Stimulated activated CD4-positive, alpha-beta T cell treated with anti-CD3 and anti-CD28 coated beads, Interleukin-12 subunit alpha, Interleukin-12 subunit beta, amount 100 ng/mL, for 4 hours (primary cell): ENCODE data around the gene KHSRP.
A peak's percentile ranks its signal among the peaks of the same experiment; 100 is the strongest.
"Not testable (repeated sequence)": the region's sequence is repeated elsewhere in the genome, so short reads cannot be mapped to it uniquely, and the experiment has no call there.

Experiments used
- DNase-seq: peaks from one replicate; pipeline ENCODE4 v3.0.0-alpha.2; 2020

Gene KHSRP

DNA sequence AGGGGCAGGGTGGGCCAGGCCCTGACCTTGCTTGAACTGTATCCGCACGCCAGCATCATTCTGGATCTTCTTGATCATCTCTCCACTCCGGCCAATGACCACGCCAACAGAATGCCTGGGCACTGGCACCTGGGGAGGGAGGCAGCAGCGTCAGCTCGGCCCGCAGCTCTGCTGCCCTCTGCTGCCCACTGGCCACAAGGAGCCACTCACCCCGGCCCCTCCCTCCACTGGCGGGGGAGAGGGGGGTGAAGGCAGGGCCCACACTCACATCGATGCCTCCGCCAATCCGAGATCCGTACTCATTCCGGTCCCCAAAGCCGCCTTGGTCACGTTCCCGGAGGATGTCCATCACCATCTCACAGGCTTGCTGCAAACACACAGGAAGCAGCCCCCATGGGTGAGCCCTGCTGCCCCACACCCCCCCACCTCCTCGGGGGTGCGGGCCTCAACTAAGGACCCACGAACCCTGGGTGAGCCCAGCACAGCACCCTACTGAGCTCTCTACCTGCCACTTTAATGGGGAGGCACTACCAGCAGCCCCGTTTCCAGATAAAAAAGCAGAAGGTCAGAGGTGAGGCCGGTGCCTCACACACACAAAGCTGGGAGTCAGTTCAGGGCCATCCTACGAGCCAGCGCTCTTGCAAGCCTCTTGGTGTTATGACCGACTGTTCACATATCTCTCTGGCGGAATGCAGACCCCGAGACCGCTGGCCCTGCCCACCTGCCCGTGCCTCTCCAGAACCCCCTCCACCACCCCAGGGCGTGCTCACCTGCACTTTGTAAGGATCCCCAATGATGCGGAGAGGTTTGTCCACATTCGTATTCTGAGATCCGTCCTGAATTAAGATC lies 6.7 kb downstream of the KHSRP start:
- no peak for DNase-seq

- no peak for DNase-seq
Measured at GRCh38 chr19:6416658-6417405, 7.8 kb downstream of the KHSRP start.

DNA sequence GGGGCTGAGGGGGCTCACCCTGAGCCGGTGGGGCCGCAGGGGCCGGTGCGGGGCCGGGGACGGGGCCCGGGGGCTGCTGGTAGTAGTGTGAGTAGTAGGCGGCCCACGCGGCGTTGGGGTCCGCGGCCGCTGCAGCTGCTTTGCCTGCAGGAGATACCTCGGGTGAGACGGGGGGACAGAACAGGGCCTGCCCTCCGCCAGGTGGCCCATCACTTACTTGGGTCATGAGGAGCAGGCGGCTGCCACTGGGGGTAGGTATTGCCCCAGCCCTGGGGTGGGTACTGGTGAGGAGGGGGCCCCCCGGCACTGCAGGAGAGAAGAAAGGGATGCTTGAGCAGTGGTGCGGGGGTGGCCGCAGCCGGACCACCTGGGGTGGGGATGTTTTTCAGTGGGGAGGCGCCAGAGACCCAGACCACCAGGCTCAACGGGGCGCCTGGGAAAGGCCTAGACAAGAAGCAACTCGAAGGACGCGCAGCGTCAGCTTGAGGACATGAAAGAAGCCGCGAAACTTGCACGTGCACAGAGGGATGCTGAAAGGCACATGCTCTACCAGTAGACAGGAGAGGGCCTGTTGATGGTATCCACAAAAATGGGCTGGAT lies 8.9 kb downstream of the KHSRP start:
- no peak for DNase-seq

GRCh38 chr19:6414793-6415590 lies 9.6 kb downstream of the KHSRP start:
- no peak for DNase-seq

DNA sequence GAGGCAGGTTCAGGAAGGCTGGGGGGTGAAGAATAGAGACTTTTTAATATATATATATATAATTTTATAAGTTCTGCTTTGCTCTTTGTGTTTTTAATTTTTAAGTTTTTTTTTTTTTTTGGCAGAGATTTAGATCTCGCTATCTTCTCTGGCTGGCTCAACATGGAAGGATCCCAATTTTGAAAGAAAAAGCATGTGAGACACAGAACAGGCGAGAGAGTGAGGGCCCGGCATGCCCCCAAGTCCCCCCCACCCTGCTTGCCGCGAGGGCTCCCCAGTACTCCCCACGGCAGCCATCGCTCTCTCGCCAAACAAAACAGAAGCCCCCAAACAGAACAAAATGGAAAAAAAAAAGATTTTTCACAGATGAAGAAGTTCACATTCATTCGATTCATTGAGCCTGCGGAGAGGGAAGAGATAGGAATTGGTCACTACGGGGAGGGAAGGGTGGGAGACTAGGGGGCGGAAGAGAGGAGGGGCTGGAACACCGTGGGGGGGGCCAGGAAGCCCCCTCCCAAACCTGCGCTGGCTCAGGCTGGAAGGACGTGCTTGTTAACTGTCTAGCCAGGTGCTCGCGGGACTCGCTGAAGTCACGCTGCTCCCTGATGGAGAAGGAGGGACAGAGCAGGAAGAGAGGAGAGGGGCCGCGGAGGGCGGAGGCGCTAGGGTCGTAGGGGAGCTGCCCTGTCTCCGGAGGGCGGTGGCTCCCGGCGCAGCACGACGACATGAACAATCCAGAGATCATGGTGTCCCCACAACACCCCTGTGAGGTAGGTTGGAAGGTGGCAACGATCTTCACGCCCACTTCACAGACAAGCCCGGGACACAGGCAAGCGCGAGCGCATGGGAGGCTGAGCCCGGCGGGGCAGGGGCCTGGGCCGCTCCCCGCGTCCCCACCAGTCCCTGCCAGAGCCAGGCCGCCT lies 10.6 kb downstream of the KHSRP start:
- DNase-seq: no peak

- no peak for DNase-seq
Measured at GRCh38 chr19:6413291-6413690, 11.3 kb downstream of the KHSRP start.

GRCh38 chr19:6412447-6413091 lies 12.0 kb downstream of the KHSRP start:
- DNase-seq: peak; percentile 51

- DNase-seq: no peak
Measured at GRCh38 chr19:6412061-6412446, 12.6 kb downstream of the KHSRP start.

DNA sequence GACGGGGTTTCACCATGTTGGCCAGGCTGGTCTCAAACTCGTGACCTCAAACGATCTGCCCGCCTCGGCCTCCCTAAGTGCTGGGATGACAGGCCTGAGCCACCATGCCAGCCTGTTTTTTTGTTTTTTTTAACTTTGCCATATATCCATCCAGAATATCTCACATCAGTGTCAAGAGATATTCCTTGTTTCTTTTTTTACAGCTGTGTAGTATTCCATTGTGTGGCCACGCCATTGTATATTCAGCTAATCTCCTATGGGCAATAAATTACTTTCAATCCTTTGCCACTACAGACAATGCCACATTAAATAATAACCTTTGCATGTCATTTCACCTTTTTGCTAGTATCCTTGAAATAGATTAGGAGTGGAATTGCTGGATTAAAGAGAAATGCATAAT lies 15.3 kb downstream of the KHSRP start:
- DNase-seq: no peak

- DNase-seq: no peak
Measured at GRCh38 chr19:6406401-6406800, 18.2 kb downstream of the KHSRP start.

- no peak for DNase-seq
Measured at GRCh38 chr19:6402837-6403608, 21.6 kb downstream of the KHSRP start.

GRCh38 chr19:6402058-6402457 lies 22.6 kb downstream of the KHSRP start:
- DNase-seq: no peak

DNA sequence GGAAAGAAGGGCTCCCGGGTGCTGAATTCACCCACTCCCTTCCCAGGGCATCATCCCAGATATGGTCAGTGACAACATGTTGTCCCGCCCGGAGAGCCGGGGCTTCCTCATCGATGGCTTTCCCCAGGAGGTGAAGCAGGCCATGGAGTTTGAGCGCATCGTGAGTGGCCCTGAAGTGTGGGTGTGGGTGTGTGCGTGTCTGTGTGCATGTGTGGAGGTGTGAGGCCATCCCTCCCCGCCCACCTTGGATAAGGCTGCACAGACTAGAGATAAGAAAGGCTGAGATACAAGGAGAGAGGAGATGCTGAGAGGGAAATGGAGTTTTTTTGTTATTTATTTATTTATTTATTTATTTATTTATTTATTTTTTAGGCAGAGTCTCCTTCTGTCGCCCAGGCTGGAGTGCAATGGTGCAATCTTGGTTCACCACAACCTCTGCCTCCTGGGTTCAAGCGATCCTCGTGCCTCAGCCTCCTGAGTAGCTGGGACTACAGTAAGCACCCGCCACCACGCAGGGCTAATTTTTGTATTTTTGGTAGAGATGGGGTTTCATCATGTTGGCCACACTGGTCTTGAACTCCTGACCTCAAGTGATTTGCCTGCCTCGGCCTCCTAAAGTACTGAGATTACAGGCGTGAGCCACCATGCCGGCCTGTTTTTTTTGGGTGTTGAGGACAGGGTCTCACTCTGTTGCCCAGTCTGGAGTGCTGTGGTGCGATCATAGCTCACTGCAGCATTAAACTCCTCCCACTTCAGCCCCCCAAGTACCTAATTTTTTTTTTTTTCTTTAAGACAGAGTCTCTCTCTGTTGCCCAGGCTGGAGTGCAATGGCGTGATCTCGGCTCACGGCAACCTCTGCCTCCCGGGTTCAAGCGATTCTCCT lies 24.3 kb downstream of the KHSRP start:
- not testable (repeated sequence) for DNase-seq

DNA sequence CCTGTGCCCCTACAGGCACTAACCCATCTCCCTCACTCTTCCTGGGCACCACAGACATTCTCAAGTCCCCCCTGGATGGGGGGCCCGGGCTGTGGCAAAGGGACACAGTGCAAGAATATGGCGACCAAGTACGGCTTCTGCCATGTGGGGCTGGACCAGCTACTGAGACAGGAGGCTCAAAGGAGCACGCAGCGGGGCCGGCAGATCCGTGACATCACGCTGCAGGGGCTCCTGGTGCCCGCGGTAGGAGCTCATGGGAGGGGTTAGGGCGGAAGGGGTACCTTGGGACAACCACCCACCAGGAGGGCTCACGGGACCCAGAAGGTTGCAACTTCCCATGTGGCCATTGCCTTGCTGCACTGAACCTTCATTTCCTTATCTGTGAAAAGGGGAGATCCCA lies 28.3 kb downstream of the KHSRP start:
- DNase-seq: no peak

DNA sequence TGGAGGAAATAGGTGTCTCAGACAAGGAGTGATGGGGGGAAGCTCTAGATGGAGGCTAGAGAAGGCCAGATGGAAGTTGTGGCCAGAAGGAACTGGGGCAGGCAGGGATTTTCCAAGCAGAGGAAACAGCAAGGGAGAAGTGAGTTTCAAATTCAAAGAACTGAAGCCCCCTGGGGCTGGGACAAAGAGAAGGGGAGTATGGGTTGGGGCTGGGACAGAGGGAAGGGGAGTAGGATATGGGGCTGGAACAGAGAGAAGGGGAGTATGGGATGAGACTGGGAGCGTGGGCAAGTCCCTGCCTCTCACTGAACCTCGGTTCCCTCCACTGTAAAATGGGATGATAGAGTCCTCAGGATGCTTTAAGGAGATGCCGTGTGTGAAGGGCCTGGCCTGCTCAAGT lies 29.8 kb downstream of the KHSRP start:
- no peak for DNase-seq

GRCh38 chr19:6393983-6394412 lies 30.6 kb downstream of the KHSRP start:
- peak; percentile 70 for DNase-seq

- DNase-seq: peak; percentile 92
Measured at GRCh38 chr19:6393074-6393982, 31.3 kb downstream of the KHSRP start, which contains the start of gene GTF2F1. Gene GTF2F1, minus strand, starts transcription at chr19:6393164. Its CDS starts 169 bp downstream, at chr19:6392995.
